Panc1 (cell line): ENCODE measurements around the gene PEG3. TPM values are rescaled to one million over a fixed set of nuclear protein-coding genes. Genes with fewer than 3 reads are reported as not detected.

ENCODE experiments used
- ATAC-seq: fragments of 200-7000 bp; cut with Tn5 transposase; 2 replicates; pipeline ENCODE4 v1.9.1; 2020; ENCODE audit warnings: mild to moderate bottlenecking, moderate library complexity
- BruUV-seq: library from RNA; stranded (reverse); fragments of 400-500 nt; replicated peaks from 2 replicates; lab custom pipeline; 2021; lab: Mats Ljungman, UMichigan
- CTCF ChIA-PET: fragments of 300-600 bp; sonication (Branson Sonifier 250); formaldehyde crosslinking; loops from one replicate; lab custom pipeline; 2022; ENCODE audit warnings: antibody characterized with exemption; lab: Charles Lee
- POLR2A ChIA-PET: fragments of 300-600 bp; sonication (Branson Sonifier 250); formaldehyde crosslinking; loops from one replicate; lab custom pipeline; 2022; ENCODE audit warnings: antibody characterized with exemption; lab: Charles Lee
- DNase-seq: peaks from one replicate; pipeline ENCODE4 v3.0.0-alpha.2; 2010; ENCODE audit warnings: low read depth, low spot score
- H3K27ac ChIP-seq: 2 replicates; pipeline ENCODE4 v1.5.1; 2011; ENCODE audit warnings: mild to moderate bottlenecking, low read length, inconsistent platforms
- H3K27me3 ChIP-seq: fragments of 200-500 bp; sonication (Bioruptor generic); 2 replicates; pipeline ENCODE4 v1.6.0; 2014; ENCODE audit warnings: low read length, inconsistent platforms; ENCODE audit not compliant: control insufficient read depth, insufficient read depth
- H3K36me3 ChIP-seq: fragments of 200-500 bp; sonication (Bioruptor generic); 2 replicates; pipeline ENCODE4 v1.5.1; 2014; ENCODE audit warnings: inconsistent platforms, mild to moderate bottlenecking, low read length, moderate library complexity; ENCODE audit not compliant: control insufficient read depth, insufficient read depth
- H3K4me1 ChIP-seq: 2 replicates; pipeline ENCODE4 v1.5.1; 2011; ENCODE audit warnings: inconsistent platforms, mild to moderate bottlenecking, low read length, moderate library complexity; ENCODE audit not compliant: control insufficient read depth, insufficient read depth
- H3K4me3 ChIP-seq, 2 experiments: 2 replicates each; pipeline ENCODE4 v1.5.1; 2011 to 2012; ENCODE audit warnings: low read depth in 2 of 2, low read length in 2 of 2, mild to moderate bottlenecking in 2 of 2, inconsistent platforms in 1 of 2, moderate library complexity in 1 of 2
- H3K9me3 ChIP-seq: fragments of 200-500 bp; sonication (Bioruptor generic); 2 replicates; pipeline ENCODE4 v1.5.1; 2014; ENCODE audit warnings: low read depth, mild to moderate bottlenecking, inconsistent platforms, low read length, moderate library complexity; ENCODE audit not compliant: control insufficient read depth, insufficient read depth
- POLR2AphosphoS5 ChIP-seq: IDR thresholded peaks from 2 replicates; pipeline ENCODE4 v1.6.1; 2012; ENCODE audit warnings: mild to moderate bottlenecking, low read depth, low read length, moderate library complexity
- SIN3A ChIP-seq: IDR thresholded peaks from 2 replicates; pipeline ENCODE4 v1.6.1; 2012; ENCODE audit warnings: low read depth, mild to moderate bottlenecking, low read length, moderate library complexity, borderline replicate concordance; ENCODE audit not compliant: insufficient read depth
- TCF7L2 ChIP-seq: IDR thresholded peaks from 2 replicates; pipeline ENCODE4 v1.6.1; 2011; ENCODE audit warnings: mild to moderate bottlenecking, low read depth, low read length, inconsistent platforms
- in situ Hi-C: cut with HindIII; loops from 2 replicates; pipeline ENCODE4 v1.10.0; 2016; ENCODE audit warnings: low sequenced_read_pairs, low pct_unique_long_range_greater_than_20kb
- intact Hi-C: fragments of 100-400 bp; cut with micrococcal nuclease; formaldehyde crosslinking; loops from one replicate; pipeline ENCODE4 v1.10.0; 2022; ENCODE audit not compliant: unreplicated experiment
- total RNA-seq: library from RNA; stranded (reverse); gene quantifications from one replicate; pipeline ENCODE4 v1.2.1, GENCODE V29; 2021; ENCODE audit not compliant: unreplicated experiment
- TF ChIP-seq, protein P1 (sequence below), 2 experiments: IDR thresholded peaks; 2 replicates each; pipeline ENCODE4 v1.6.1; 2011 to 2012; ENCODE audit warnings: low read depth in 2 of 2, control low read depth in 1 of 2, low read length in 1 of 2, mild to moderate bottlenecking in 1 of 2, moderate library complexity in 1 of 2; ENCODE audit not compliant: insufficient read depth in 1 of 2
- TF ChIP-seq, protein P2 (sequence below): fragments of 450-650 bp; IDR thresholded peaks from 2 replicates; pipeline ENCODE4 v1.5.1; 2017; ENCODE audit warnings: mild to moderate bottlenecking

Gene PEG3
- total RNA-seq, 1 experiment from 2014 or later: 0.15 TPM

DNA sequence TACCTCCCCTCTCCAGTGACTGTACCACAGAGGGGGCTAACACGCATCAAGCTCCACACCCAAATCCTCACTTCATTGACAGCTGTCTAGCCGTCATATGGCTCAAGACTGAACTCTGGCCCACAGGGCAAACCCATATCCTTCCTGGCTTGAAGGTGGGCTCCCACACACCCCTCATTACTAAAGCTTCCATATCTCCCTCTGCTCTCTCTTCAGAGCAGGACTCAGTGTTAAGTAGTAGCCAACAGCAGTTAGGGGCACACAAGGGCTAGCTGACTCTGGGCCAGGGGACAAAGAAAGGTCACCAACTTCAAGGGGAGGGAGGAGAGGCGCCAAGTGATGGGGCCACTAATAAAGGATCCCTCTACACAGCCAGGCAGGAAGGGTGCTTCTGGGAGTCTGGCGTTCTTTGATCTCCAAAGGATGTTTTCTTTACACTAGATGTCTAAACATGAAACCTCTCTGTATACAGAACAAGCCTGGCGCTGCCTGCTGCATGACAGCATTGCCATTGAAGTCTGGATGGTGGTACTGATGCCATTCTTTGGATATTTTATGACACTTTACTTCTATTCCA is 8.1 kb downstream of the PEG3 start:
- Histone ChIP-seq H3K27me3 (no peaks in the 10 kb centered on the region), H3K4me3 (no peak overlapping the region), H3K9me3 (no peaks in the 10 kb centered on the region), H3K27ac (no peak overlapping the region), H3K36me3 (no peaks in the 10 kb centered on the region), H3K4me1 (no peaks in the 10 kb centered on the region)
- POLR2A ChIA-PET: no interaction called here
- in situ Hi-C loops (no loop called here), intact Hi-C loops (no loop called here)
- no peak for ATAC-seq
- DNase-seq: no peak
- BruUV-seq: no TSS peak
- TF ChIP-seq, protein P1, sequence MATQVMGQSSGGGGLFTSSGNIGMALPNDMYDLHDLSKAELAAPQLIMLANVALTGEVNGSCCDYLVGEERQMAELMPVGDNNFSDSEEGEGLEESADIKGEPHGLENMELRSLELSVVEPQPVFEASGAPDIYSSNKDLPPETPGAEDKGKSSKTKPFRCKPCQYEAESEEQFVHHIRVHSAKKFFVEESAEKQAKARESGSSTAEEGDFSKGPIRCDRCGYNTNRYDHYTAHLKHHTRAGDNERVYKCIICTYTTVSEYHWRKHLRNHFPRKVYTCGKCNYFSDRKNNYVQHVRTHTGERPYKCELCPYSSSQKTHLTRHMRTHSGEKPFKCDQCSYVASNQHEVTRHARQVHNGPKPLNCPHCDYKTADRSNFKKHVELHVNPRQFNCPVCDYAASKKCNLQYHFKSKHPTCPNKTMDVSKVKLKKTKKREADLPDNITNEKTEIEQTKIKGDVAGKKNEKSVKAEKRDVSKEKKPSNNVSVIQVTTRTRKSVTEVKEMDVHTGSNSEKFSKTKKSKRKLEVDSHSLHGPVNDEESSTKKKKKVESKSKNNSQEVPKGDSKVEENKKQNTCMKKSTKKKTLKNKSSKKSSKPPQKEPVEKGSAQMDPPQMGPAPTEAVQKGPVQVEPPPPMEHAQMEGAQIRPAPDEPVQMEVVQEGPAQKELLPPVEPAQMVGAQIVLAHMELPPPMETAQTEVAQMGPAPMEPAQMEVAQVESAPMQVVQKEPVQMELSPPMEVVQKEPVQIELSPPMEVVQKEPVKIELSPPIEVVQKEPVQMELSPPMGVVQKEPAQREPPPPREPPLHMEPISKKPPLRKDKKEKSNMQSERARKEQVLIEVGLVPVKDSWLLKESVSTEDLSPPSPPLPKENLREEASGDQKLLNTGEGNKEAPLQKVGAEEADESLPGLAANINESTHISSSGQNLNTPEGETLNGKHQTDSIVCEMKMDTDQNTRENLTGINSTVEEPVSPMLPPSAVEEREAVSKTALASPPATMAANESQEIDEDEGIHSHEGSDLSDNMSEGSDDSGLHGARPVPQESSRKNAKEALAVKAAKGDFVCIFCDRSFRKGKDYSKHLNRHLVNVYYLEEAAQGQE (IDR thresholded peaks at IDR 0.05; ENCODE audit: insufficient read depth in 1 of 2, low read depth in 2 of 2, low read length in 1 of 2): no peak
- TF ChIP-seq, protein P2, sequence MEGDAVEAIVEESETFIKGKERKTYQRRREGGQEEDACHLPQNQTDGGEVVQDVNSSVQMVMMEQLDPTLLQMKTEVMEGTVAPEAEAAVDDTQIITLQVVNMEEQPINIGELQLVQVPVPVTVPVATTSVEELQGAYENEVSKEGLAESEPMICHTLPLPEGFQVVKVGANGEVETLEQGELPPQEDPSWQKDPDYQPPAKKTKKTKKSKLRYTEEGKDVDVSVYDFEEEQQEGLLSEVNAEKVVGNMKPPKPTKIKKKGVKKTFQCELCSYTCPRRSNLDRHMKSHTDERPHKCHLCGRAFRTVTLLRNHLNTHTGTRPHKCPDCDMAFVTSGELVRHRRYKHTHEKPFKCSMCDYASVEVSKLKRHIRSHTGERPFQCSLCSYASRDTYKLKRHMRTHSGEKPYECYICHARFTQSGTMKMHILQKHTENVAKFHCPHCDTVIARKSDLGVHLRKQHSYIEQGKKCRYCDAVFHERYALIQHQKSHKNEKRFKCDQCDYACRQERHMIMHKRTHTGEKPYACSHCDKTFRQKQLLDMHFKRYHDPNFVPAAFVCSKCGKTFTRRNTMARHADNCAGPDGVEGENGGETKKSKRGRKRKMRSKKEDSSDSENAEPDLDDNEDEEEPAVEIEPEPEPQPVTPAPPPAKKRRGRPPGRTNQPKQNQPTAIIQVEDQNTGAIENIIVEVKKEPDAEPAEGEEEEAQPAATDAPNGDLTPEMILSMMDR: no peak
- TF ChIP-seq SIN3A (no peak), TCF7L2 (no peak), POLR2AphosphoS5 (no peak)
- CTCF ChIA-PET: no interaction called here

DNA sequence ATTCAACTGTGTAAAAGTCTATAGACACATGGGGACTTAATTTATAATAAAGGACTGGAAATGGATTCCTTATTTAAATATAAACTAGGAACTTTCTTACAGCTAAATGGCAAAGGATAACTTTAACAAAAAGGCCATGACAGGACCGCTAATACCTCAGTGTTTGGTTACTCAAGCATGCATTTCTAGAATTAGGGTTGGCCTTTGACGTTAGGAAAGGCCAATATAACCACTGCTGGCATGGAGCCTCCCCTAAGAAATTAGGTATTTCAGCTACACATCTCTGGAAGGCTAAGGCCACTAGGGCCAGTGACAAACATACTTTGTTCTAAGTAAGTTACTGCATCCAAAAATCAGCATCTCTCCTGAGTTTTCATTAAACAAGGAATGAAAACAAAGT is 9.3 kb downstream of the PEG3 start:
- Histone ChIP-seq H3K27me3 (no peaks in the 10 kb centered on the region), H3K36me3 (no peaks in the 10 kb centered on the region), H3K4me3 (no peak overlapping the region), H3K4me1 (no peaks in the 10 kb centered on the region), H3K27ac (no peak overlapping the region), H3K9me3 (no peaks in the 10 kb centered on the region)
- TF ChIP-seq SIN3A: no peak
- TF ChIP-seq, protein P1 (IDR thresholded peaks at IDR 0.05; ENCODE audit: insufficient read depth in 1 of 2, low read depth in 2 of 2, low read length in 1 of 2): no peak
- TF ChIP-seq TCF7L2: no peak
- DNase-seq (no peak), ATAC-seq (no peak)
- in situ Hi-C loops (no loop called here), intact Hi-C loops (no loop called here)
- ChIA-PET POLR2A (no interaction called here), CTCF (no interaction called here)
- BruUV-seq: no TSS peak
